Skeletal muscle tissue (tissue), 4 donors: ENCODE results near the gene PTPRT. TPM values are rescaled to one million over a fixed set of nuclear protein-coding genes. Genes with fewer than 3 reads are reported as not detected.

Experiments
- H3K27ac ChIP-seq: one replicate; pipeline ENCODE4 v1.7.0; 2013; ENCODE audit warnings: mild to moderate bottlenecking, low read depth, low read length, inconsistent platforms
- H3K27me3 ChIP-seq, 3 donors: one replicate each; pipeline ENCODE4 v1.7.0; 2013; ENCODE audit warnings: low read length in 3 of 3; ENCODE audit not compliant: control insufficient read depth in 3 of 3, insufficient read depth in 3 of 3
- H3K36me3 ChIP-seq, 3 donors: one replicate each; pipeline ENCODE4 v1.7.0; 2013; ENCODE audit warnings: low read length in 3 of 3; ENCODE audit not compliant: control insufficient read depth in 3 of 3, insufficient read depth in 3 of 3
- H3K4me1 ChIP-seq, 3 donors: one replicate each; pipeline ENCODE4 v1.7.0; 2013; ENCODE audit warnings: low read length in 3 of 3, mild to moderate bottlenecking in 3 of 3; ENCODE audit not compliant: control insufficient read depth in 3 of 3, insufficient read depth in 3 of 3
- H3K4me3 ChIP-seq, 3 donors: one replicate each; pipeline ENCODE4 v1.7.0; 2013; ENCODE audit warnings: low read length in 3 of 3
- H3K9ac ChIP-seq, 3 donors: one replicate each; pipeline ENCODE4 v1.7.0; 2013; ENCODE audit warnings: low read length in 3 of 3, mild to moderate bottlenecking in 3 of 3, moderate library complexity in 2 of 3, low read depth in 1 of 3
- H3K9me3 ChIP-seq, 3 donors: one replicate each; pipeline ENCODE4 v1.7.0; 2013; ENCODE audit warnings: low read length in 3 of 3; ENCODE audit not compliant: control insufficient read depth in 3 of 3
- total RNA-seq: library from RNA; depleted of rRNA; stranded (reverse); fragments of >200 nt; gene quantifications from one replicate; pipeline ENCODE4 v1.2.3, GENCODE V29; 2014
- donor health status: Osteomylitis.

The PTPRT gene
- total RNA-seq, 1 donor from 2014 or later: 1.0 TPM

DNA sequence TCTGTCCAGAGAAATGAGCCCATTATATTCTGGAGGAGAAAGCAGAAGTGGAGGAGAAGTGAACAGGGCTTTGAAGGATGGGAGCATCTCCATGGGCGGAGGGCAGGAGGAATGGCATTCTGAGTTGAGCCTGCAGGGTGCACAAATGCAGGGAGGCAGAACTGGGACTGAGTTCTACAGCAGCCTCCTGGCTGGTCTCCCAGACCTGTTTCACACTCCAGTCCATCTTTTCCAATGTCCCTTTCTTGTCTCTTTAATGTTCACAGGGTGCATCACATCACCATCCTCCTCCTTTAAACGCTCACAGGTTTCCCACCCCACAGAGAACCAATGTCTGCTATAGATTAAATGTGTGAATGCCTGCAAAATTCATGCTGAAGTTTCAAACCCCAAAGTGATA is 302.9 kb downstream of the PTPRT start:
- H3K4me3 ChIP-seq: no peak overlapping the region
- no peak overlapping the region for H3K9ac ChIP-seq
- H3K27ac ChIP-seq: no peak overlapping the region

DNA sequence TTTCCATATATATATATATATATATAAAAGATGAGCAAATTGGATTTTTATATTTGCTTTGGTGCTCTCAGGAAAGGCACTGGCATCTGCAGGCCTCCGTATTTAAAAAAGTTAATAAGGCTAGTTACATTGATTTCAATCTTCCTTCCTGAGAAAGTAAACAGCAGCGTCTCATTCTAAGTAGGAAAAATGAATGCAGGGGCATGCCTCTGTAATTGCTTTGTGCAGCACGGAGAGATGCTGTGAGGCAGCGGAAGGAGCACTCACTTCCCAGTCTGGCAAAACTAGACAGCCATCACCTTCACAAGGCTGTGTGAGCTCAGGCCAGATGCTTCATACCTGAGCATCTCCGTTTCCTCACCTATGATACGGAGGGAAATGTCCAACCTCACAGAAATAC is 303.7 kb downstream of the PTPRT start:
- no peaks in the 10 kb centered on the region for H3K27me3 ChIP-seq
- H3K4me3 ChIP-seq: no peak overlapping the region
- H3K36me3 ChIP-seq: no peaks in the 10 kb centered on the region
- H3K4me1 ChIP-seq: no peaks in the 10 kb centered on the region
- H3K27ac ChIP-seq: no peak overlapping the region
- H3K9ac ChIP-seq: no peak overlapping the region
- H3K9me3 ChIP-seq: no peaks in the 10 kb centered on the region

More for the DNA sequence above, 302.9 kb downstream of the PTPRT start:
- H3K36me3 ChIP-seq: no peaks in the 10 kb centered on the region
- H3K27me3 ChIP-seq: no peaks in the 10 kb centered on the region
- no peaks in the 10 kb centered on the region for H3K9me3 ChIP-seq
- no peaks in the 10 kb centered on the region for H3K4me1 ChIP-seq

DNA sequence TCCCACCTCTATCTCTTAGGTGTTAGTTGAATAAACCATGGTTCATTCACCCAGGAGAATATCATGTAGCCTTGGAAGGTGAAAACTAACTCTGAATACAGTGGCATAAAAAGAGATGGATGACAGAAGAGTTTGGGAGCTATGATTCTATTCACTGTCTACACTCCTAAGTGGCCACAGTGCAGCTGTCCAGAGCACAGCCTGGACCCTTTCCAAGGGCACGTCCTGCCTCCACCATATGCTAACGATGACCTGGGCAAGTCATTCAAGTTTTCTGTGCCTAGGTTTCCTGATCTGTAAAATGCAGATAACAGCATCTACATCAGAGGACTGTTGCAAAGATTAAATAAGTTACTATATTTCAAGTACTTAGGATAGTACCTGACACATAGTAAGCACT is 314.1 kb downstream of the PTPRT start:
- Histone ChIP-seq H3K4me1 (no peaks in the 10 kb centered on the region), H3K9ac (no peak overlapping the region), H3K27me3 (no peaks in the 10 kb centered on the region), H3K9me3 (no peaks in the 10 kb centered on the region), H3K27ac (no peak overlapping the region), H3K4me3 (no peak overlapping the region), H3K36me3 (no peaks in the 10 kb centered on the region)

DNA sequence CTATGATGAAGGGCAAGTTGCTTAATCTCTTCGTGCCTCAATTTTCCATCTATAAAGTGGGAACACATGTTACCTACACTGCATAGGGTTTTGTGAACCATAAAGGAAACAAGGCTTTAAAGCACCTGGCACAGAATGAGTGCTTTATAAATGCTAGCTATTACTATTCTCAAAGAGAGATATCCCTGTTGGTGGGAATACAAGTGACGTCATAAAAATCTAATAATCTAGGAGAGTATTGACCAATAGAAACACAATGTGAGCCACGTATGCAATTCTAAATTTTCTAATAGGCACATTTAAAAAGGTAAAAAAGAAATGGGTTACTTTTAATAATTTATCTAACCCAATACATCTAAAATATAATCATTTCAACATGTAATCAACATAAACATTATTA is 316.4 kb downstream of the PTPRT start:
- H3K9me3 ChIP-seq: no peaks in the 10 kb centered on the region
- H3K4me3 ChIP-seq: no peak overlapping the region
- H3K36me3 ChIP-seq: no peaks in the 10 kb centered on the region
- no peak overlapping the region for H3K27ac ChIP-seq
- H3K9ac ChIP-seq: no peak overlapping the region
- H3K4me1 ChIP-seq: no peaks in the 10 kb centered on the region
- no peaks in the 10 kb centered on the region for H3K27me3 ChIP-seq

DNA sequence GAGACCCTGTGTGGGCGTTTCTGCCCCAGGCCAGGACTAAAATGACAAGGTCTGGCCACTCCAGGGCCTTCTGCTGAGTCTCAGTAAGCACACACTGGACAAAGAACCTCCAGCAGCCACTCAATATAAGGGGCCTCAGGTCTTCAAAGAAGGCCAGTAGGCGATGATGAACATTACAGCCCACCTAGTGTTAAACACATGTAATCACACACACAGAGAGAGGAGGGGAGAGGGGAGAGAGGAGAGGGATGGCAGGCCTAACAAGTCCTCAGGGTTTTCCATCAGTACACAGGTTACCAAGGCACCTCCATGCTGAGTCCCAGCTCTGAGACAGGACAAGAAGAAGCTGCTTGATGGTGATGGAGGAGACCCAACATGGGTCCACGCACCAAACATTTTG is 325.6 kb downstream of the PTPRT start:
- Histone ChIP-seq H3K27me3 (no peaks in the 10 kb centered on the region), H3K27ac (no peak overlapping the region), H3K4me1 (no peaks in the 10 kb centered on the region), H3K36me3 (no peaks in the 10 kb centered on the region), H3K4me3 (no peak overlapping the region), H3K9me3 (no peaks in the 10 kb centered on the region), H3K9ac (no peak overlapping the region)

DNA sequence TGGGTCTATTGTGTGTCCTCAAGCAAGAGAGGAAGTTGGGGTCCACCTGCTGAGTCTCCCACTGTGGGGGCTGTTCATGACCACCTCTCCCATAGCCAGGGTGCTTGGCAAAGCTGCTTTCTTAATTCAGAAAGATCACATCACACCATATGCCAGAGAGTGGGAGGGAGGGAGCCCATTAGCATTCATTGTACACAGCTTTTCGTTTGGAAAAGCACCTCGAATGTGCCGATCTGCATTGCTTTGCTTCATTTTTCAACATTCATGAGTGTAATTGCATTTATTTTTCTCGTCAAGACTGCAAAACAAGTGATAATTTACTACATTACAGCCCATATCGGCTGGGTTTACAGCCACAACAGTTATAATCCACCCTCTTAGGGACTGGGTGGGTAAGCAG is 327.3 kb downstream of the PTPRT start:
- H3K9ac ChIP-seq: no peak overlapping the region
- H3K27ac ChIP-seq: no peak overlapping the region
- no peaks in the 10 kb centered on the region for H3K9me3 ChIP-seq
- H3K4me3 ChIP-seq: no peak overlapping the region
- H3K36me3 ChIP-seq: no peaks in the 10 kb centered on the region
- H3K4me1 ChIP-seq: no peaks in the 10 kb centered on the region
- no peaks in the 10 kb centered on the region for H3K27me3 ChIP-seq

DNA sequence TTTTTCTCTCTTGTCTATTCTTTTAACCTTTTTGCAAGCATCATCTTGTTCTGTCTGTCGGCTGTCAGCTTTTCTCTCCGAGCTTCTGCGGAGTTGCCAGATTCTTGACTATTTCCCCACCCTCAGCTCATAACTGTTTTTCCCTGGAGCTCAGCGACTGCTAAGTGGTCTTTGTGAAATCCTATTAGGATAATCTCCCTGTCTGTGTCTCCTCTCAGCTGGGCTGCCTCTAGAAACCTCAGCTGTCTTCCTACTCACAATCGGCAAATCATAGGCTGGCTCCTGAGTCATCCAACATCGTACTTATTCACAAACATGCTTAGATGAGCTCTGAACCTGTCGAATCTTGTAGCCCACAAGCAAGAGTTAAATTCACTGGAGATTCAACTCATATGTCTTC is 332.3 kb downstream of the PTPRT start:
- Histone ChIP-seq H3K36me3 (no peaks in the 10 kb centered on the region), H3K27me3 (no peaks in the 10 kb centered on the region), H3K9me3 (no peaks in the 10 kb centered on the region), H3K9ac (no peak overlapping the region), H3K4me3 (no peak overlapping the region), H3K27ac (no peak overlapping the region), H3K4me1 (no peaks in the 10 kb centered on the region)

DNA sequence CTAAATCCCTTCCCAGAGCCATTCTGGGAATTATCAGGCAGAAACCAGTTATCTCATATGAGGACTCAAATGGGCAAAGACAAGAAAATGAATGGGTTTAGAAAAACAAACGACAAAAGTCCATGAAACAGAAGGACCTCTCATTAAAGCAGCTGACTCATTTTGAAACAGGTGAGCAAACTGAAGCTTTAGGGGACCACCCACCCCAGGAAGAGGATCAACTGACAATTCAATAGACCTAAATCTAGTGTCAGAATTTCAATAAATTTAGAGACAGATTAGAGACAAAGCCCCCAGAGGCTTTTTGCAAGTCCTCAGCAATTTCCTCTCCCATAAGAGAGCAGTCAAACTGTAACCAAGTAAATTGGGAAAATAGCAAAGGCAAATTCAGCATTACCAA is 333.8 kb downstream of the PTPRT start:
- no peaks in the 10 kb centered on the region for H3K9me3 ChIP-seq
- H3K27ac ChIP-seq: no peak overlapping the region
- no peaks in the 10 kb centered on the region for H3K27me3 ChIP-seq
- no peaks in the 10 kb centered on the region for H3K4me1 ChIP-seq
- no peak overlapping the region for H3K4me3 ChIP-seq
- H3K36me3 ChIP-seq: no peaks in the 10 kb centered on the region
- H3K9ac ChIP-seq: no peak overlapping the region

DNA sequence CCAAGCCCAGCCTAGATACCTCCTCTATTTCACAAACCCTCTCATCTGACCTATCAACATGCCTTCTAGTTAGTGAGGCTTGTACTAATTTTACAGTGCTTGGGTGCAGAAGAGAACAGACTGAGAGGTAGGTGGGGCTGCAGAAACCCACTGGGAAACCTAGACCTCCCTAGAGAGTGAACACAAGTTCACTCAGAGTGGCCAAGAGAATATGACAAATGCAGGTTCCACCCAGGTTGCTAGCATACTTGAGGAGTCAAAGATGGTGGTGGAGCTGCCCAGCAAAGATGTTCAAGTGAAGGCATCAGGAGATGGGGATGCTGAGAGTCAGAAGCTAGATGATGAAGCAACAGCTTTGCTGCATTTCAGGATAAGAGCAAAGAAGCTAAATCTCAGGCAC is 337.0 kb downstream of the PTPRT start:
- Histone ChIP-seq H3K27me3 (no peaks in the 10 kb centered on the region), H3K4me1 (no peaks in the 10 kb centered on the region), H3K36me3 (no peaks in the 10 kb centered on the region), H3K27ac (no peak overlapping the region), H3K9me3 (no peaks in the 10 kb centered on the region), H3K9ac (no peak overlapping the region), H3K4me3 (no peak overlapping the region)

DNA sequence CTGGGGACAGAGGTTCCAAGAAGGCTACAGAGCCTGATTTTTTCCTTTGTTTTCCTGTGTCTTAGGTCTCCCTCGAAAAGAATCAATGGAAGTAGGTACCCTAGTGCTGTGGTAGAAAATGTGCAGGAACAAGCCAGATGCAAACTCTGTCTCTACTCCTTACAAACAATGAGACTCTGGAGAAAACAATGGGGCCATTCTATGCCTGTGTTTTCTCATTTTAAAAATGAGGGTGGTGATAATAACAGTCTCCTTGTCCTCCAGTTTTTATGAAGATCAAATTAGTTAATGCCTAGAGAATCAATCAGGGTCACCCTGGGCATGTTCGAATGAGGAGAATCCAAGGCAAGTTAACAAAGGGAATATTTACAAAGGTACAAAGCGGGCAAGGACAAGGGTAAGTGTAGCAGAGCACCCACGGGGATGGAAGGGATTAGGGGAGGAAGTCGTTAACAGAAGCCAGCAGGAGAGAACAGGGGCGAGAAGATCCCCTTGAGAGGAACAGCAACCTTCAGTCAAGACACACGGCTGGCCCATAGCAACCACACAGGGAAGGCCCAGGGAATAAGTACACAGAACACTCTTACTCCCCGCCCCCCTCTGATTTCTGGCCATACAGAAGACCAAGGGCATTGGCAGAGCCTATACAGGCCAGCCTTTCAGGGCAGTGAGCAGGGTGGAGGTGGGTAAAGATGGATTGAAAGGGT is 342.8 kb downstream of the PTPRT start:
- no peaks in the 10 kb centered on the region for H3K4me1 ChIP-seq
- H3K9me3 ChIP-seq: no peaks in the 10 kb centered on the region
- H3K4me3 ChIP-seq: no peak overlapping the region
- no peaks in the 10 kb centered on the region for H3K36me3 ChIP-seq
- H3K27ac ChIP-seq: no peak overlapping the region
- H3K27me3 ChIP-seq: no peaks in the 10 kb centered on the region
- no peak overlapping the region for H3K9ac ChIP-seq
